Activated CD8-positive, alpha-beta memory T cell treated with anti-CD3 and anti-CD28 coated beads, Interleukin-2, amount 50 U/mL, for 48 hours (primary cell): ENCODE results near the gene MRPL54.
"Not testable (repeated sequence)": the region's sequence is repeated elsewhere in the genome, so short reads cannot be mapped to it uniquely, and the experiment has no call there.

Experiments used
- DNase-seq: peaks from one replicate; pipeline ENCODE4 v3.0.0-alpha.2; 2020

The MRPL54 gene

DNA sequence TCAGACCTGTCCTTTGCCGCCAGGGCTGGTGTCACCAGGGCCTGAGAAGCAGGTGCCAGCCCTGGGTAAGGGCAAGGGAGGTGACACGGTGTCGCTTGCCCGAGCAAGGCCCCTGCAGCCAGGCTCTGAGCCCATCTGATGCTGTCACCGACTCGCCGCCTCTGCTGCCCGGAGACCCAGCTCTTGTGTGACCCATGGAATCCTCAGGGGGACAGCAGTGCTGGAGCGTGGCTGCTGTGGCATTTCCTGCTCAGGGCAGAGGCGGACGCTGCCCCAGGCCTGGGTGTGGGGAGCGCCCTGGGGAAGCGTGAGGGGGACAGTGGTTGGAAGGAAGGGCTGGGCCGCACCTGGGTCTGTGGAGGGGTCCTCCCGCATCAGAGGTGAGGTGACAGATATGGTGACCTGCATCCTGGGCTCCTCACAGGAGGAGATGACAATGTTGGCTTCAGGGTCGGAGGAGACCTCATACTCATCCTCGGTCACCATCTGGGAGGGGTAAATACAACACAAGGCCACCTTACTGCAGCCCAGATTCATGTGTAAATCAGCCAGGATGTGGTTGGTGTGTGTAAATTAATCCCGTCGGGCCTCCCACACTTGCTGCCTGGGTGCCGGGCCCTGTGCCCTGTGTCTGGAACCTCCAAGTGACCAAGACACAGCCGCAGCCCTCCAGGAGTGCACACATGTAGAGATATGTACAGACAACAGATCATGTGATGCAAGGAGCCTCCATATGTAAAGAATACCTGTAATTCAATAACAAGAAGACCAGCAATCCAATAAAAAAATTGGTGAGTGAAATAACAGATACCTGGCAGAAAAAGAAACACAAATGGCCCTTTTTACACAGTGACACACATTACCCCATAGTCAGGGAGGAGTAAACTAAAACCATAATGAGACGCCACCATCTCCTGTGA is 51.3 kb downstream of the MRPL54 start:
- DNase-seq, result no peak

DNA sequence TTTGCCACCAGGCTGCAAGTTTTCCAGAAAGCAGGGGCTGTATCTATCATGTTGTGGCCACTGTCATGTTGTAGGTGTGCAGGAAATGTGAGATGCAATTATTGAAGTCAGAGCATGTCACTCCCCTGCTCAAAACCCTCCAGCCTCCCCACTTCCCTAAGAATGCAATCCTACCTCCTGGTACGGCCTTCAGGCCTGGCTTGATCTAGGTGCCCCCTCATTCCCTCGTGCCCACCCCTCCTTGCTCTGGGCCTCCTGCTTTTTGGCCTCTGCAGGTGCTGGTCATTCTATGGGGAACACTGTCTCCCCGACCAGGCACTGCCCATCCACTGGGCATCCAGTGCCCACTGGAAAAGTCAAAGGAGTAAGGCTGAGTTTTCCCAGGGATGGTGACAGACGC is 52.2 kb downstream of the MRPL54 start:
- no peak for DNase-seq

DNA sequence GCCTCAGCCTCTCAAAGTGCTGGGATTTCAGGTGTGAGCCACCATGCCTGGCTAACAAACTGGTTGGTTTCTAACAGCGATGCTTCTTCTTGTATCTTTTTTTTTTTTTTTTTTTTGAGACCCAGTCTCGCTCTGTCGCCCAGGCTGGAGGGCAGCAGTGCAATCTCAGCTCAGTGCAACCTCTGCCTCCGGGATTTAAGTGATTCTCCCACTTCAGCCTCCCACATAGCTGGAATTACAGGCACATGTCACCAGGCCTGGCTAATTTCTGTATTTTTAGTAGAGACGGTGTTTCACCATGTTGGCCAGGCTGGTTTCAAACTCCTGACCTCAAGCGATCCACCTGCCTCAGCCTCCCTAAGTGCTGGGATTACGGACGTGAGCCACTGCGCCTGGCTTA is 53.7 kb downstream of the MRPL54 start:
- not testable (repeated sequence) for DNase-seq

DNA sequence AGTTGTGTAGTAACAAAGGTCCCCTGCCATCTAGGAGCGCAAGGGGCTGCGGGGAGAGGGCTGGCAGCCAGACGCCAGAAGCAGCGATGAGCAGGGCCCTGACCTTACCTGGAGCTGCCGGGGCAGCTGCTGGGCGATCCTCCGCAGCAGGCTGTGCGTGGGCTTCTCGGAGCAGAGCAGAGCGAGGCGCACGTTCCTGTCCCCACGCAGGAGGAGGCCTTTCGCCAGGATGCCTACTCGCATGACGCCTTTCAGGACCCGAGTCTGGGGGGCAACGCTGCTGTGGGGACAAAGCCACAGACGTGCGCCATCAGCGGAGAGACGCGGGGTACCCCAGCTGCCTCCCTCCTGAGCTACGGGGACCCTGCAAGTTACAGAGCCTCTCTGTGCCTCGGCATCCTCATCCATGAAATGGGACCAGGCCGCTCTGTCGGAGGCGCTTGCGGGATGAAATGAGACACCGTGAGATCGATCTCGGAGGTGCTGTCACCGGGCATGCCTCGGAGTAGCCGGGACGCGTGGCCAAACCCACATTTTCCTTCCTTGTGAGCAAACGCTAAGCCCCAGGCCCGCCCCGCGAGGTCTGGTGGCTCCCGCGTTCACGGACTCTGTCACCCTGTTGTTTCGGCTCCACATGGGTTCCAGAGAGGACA is 54.2 kb downstream of the MRPL54 start:
- DNase-seq, result no peak
